Astrocyte (in vitro differentiated cells and primary cell): ENCODE data around the gene POLR1E. TPM values are rescaled to one million over a fixed set of nuclear protein-coding genes. Genes with fewer than 3 reads are reported as not detected.

Experiments
- DNase-seq: peaks from one replicate; pipeline ENCODE4 v3.0.0-alpha.2; 2010; ENCODE audit warnings: low read depth
- FAIRE-seq: peaks from 2 replicates; lab custom pipeline; 2011; peaks lifted over from hg19 to GRCh38; lab: Jason Lieb, UNC
- H2AFZ ChIP-seq: 2 replicates; pipeline ENCODE4 v1.6.0; 2012; ENCODE audit warnings: low read depth, low read length, inconsistent platforms
- H3K27ac ChIP-seq: 2 replicates; pipeline ENCODE4 v1.5.1; 2011; ENCODE audit warnings: low read depth, low read length, inconsistent platforms
- H3K27me3 ChIP-seq: 2 replicates; pipeline ENCODE4 v1.6.0; 2011; ENCODE audit warnings: low read length, inconsistent platforms; ENCODE audit not compliant: insufficient read depth
- H3K36me3 ChIP-seq: 2 replicates; pipeline ENCODE4 v1.5.1; 2011; ENCODE audit warnings: low read length, inconsistent platforms; ENCODE audit not compliant: insufficient read depth
- H3K4me1 ChIP-seq: 2 replicates; pipeline ENCODE4 v1.5.1; 2011; ENCODE audit warnings: low read length, inconsistent platforms; ENCODE audit not compliant: insufficient read depth
- H3K4me2 ChIP-seq: 2 replicates; pipeline ENCODE4 v1.6.0; 2012; ENCODE audit warnings: low read length, inconsistent platforms
- H3K4me3 ChIP-seq: 2 replicates; pipeline ENCODE4 v1.5.1; 2011; ENCODE audit warnings: low read depth, mild to moderate bottlenecking, low read length, inconsistent platforms; ENCODE audit not compliant: insufficient read depth
- H3K79me2 ChIP-seq: 2 replicates; pipeline ENCODE4 v1.6.0; 2012; ENCODE audit warnings: mild to moderate bottlenecking, low read length, inconsistent platforms; ENCODE audit not compliant: insufficient read depth
- H3K9ac ChIP-seq: 2 replicates; pipeline ENCODE4 v1.6.0; 2012; ENCODE audit warnings: mild to moderate bottlenecking, low read length, inconsistent platforms
- H3K9me3 ChIP-seq: 2 replicates; pipeline ENCODE4 v1.5.1; 2012; ENCODE audit warnings: low read depth, mild to moderate bottlenecking, low read length, inconsistent platforms; ENCODE audit not compliant: insufficient read depth
- H4K20me1 ChIP-seq: 2 replicates; pipeline ENCODE4 v1.6.0; 2012; ENCODE audit warnings: low read length, inconsistent platforms; ENCODE audit not compliant: insufficient read depth
- H3K27ac Mint-ChIP-seq: one replicate; pipeline ENCODE4 v1.8.0; 2021; ENCODE audit warnings: mild to moderate bottlenecking, mixed read lengths; ENCODE audit not compliant: unreplicated experiment
- H3K27me3 Mint-ChIP-seq: one replicate; pipeline ENCODE4 v1.8.0; 2021; ENCODE audit warnings: low read depth, mixed read lengths; ENCODE audit not compliant: unreplicated experiment
- H3K36me3 Mint-ChIP-seq: one replicate; pipeline ENCODE4 v1.8.0; 2021; ENCODE audit warnings: low read depth, mixed read lengths; ENCODE audit not compliant: unreplicated experiment
- H3K4me1 Mint-ChIP-seq: one replicate; pipeline ENCODE4 v1.8.0; 2021; ENCODE audit warnings: low read depth, mixed read lengths; ENCODE audit not compliant: unreplicated experiment
- H3K4me3 Mint-ChIP-seq: one replicate; pipeline ENCODE4 v1.8.0; 2021; ENCODE audit warnings: mild to moderate bottlenecking, moderate library complexity, mixed read lengths; ENCODE audit not compliant: unreplicated experiment
- H3K9me3 Mint-ChIP-seq: one replicate; pipeline ENCODE4 v1.8.0; 2021; ENCODE audit warnings: mild to moderate bottlenecking, mixed read lengths; ENCODE audit not compliant: unreplicated experiment
- CTCF ChIP-seq: IDR thresholded peaks from 2 replicates; pipeline ENCODE4 v1.5.1; 2011; ENCODE audit warnings: low read depth, mild to moderate bottlenecking, inconsistent platforms, low read length, moderate library complexity; ENCODE audit not compliant: insufficient read depth
- EZH2 ChIP-seq: IDR thresholded peaks from 2 replicates; pipeline ENCODE4 v1.6.1; 2012; ENCODE audit warnings: mild to moderate bottlenecking, low read length, inconsistent platforms; ENCODE audit not compliant: insufficient read depth
- total RNA-seq: library from RNA; stranded (reverse); gene quantifications from 2 replicates; pipeline ENCODE4 v1.2.1, GENCODE V29; 2021

The POLR1E gene
- total RNA-seq, 1 donor from 2014 or later, result 23.2 TPM

GRCh38 chr9:37517923-37518322, 32.2 kb downstream of the POLR1E start:
- FAIRE-seq, result no peak
- no peak for DNase-seq
- no peaks in the 10 kb centered on the region for H3K4me1 ChIP-seq
- peaks cover 26% of the 10 kb centered on the region for H3K36me3 Mint-ChIP-seq
- no peak overlapping the region for H3K4me3 ChIP-seq
- H3K9me3 Mint-ChIP-seq, result no peaks in the 10 kb centered on the region
- TF ChIP-seq CTCF (no peak), EZH2 (no peak)
- no peaks in the 10 kb centered on the region for H3K27me3 Mint-ChIP-seq
- H3K4me3 Mint-ChIP-seq, result no peak overlapping the region
- no peaks in the 10 kb centered on the region for H3K36me3 ChIP-seq
- no peak overlapping the region for H2AFZ ChIP-seq
- H3K79me2 ChIP-seq, result no peaks in the 10 kb centered on the region
- no peaks in the 10 kb centered on the region for H4K20me1 ChIP-seq
- no peaks in the 10 kb centered on the region for H3K9me3 ChIP-seq
- H3K27ac Mint-ChIP-seq, result no peak overlapping the region
- no peak overlapping the region for H3K4me2 ChIP-seq
- H3K4me1 Mint-ChIP-seq, result no peaks in the 10 kb centered on the region
- H3K27ac ChIP-seq, result no peak overlapping the region
- H3K9ac ChIP-seq, result no peak overlapping the region
- H3K27me3 ChIP-seq, result no peaks in the 10 kb centered on the region

GRCh38 chr9:37520641-37521040, 34.9 kb downstream of the POLR1E start:
- H3K4me1 Mint-ChIP-seq, result no peaks in the 10 kb centered on the region
- TF ChIP-seq CTCF (no peak), EZH2 (no peak)
- no peaks in the 10 kb centered on the region for H4K20me1 ChIP-seq
- H3K27me3 ChIP-seq, result no peaks in the 10 kb centered on the region
- no peaks in the 10 kb centered on the region for H3K9me3 ChIP-seq
- H3K9me3 Mint-ChIP-seq, result no peaks in the 10 kb centered on the region
- H3K4me3 ChIP-seq, result no peak overlapping the region
- H3K36me3 Mint-ChIP-seq, result peaks cover 33% of the 10 kb centered on the region
- no peak overlapping the region for H3K27ac Mint-ChIP-seq
- no peak overlapping the region for H3K4me2 ChIP-seq
- no peak overlapping the region for H2AFZ ChIP-seq
- no peaks in the 10 kb centered on the region for H3K4me1 ChIP-seq
- no peak overlapping the region for H3K27ac ChIP-seq
- H3K27me3 Mint-ChIP-seq, result no peaks in the 10 kb centered on the region
- H3K4me3 Mint-ChIP-seq, result no peak overlapping the region
- no peak for DNase-seq
- H3K79me2 ChIP-seq, result no peaks in the 10 kb centered on the region
- no peak overlapping the region for H3K9ac ChIP-seq
- peaks cover 4% of the 10 kb centered on the region for H3K36me3 ChIP-seq
- FAIRE-seq, result no peak

GRCh38 chr9:37521111-37521510, 35.4 kb downstream of the POLR1E start:
- H3K36me3 Mint-ChIP-seq, result peaks cover 32% of the 10 kb centered on the region
- Histone ChIP-seq H3K4me2 (no peak overlapping the region), H3K9me3 (no peaks in the 10 kb centered on the region), H3K27me3 (no peaks in the 10 kb centered on the region), H3K79me2 (no peaks in the 10 kb centered on the region), H3K4me3 (no peak overlapping the region), H3K9ac (no peak overlapping the region), H3K27ac (no peak overlapping the region), H3K36me3 (peaks cover 4% of the 10 kb centered on the region), H4K20me1 (no peaks in the 10 kb centered on the region), H3K4me1 (no peaks in the 10 kb centered on the region), H2AFZ (no peak overlapping the region)
- no peaks in the 10 kb centered on the region for H3K9me3 Mint-ChIP-seq
- FAIRE-seq (no peak), DNase-seq (no peak)
- H3K4me3 Mint-ChIP-seq, result no peak overlapping the region
- no peak for TF ChIP-seq CTCF
- TF ChIP-seq EZH2, result no peak
- no peaks in the 10 kb centered on the region for H3K27me3 Mint-ChIP-seq
- H3K27ac Mint-ChIP-seq, result no peak overlapping the region
- no peaks in the 10 kb centered on the region for H3K4me1 Mint-ChIP-seq
